CD4-positive, alpha-beta T cell (primary cell): ENCODE measurements around the gene ACSL4. TPM values are rescaled to one million over a fixed set of nuclear protein-coding genes. Genes with fewer than 3 reads are reported as not detected.
A peak's percentile ranks its signal among the peaks of the same experiment; 100 is the strongest.
"Not testable (repeated sequence)": the region's sequence is repeated elsewhere in the genome, so short reads cannot be mapped to it uniquely, and the experiment has no call there.

ENCODE experiments used
- ATAC-seq: fragments of 200-7000 bp; cut with Tn5 transposase; one replicate; pipeline ENCODE4 v1.10.0; 2022; ENCODE audit warnings: mild to moderate bottlenecking; ENCODE audit not compliant: poor library complexity
- CTCF ChIA-PET: fragments of 350-600 bp; sonication (Branson Sonifier 250); formaldehyde crosslinking; loops from one replicate; lab custom pipeline; 2021; ENCODE audit warnings: antibody characterized with exemption, inconsistent platforms; lab: Charles Lee
- POLR2A ChIA-PET: fragments of 350-600 bp; sonication (Branson Sonifier 250); formaldehyde crosslinking; loops from one replicate; lab custom pipeline; 2021; ENCODE audit warnings: antibody characterized with exemption, inconsistent platforms; lab: Charles Lee
- DNase-seq, 14 experiments: peaks; one replicate each; pipeline ENCODE4 v3.0.0-alpha.2; 2013 to 2020; ENCODE audit warnings: mixed read lengths in 2 of 14
- H3K27ac ChIP-seq, 2 donors: one replicate each; pipeline versions ENCODE4 v1.5.1 to v1.7.0; 2013; ENCODE audit warnings: low read length in 2 of 2, low read depth in 1 of 2, mild to moderate bottlenecking in 1 of 2
- H3K27me3 ChIP-seq, 2 experiments: 1 replicate in 1 of 2; 2 replicates in 1 of 2; pipeline versions ENCODE4 v1.6.1 to v1.7.0; 2013; ENCODE audit warnings: low read length in 2 of 2, control low read depth in 1 of 2, mild to moderate bottlenecking in 1 of 2, moderate library complexity in 1 of 2; ENCODE audit not compliant: insufficient read depth in 2 of 2, control insufficient read depth in 1 of 2
- H3K36me3 ChIP-seq: one replicate; pipeline ENCODE4 v1.6.1; 2013; ENCODE audit warnings: low read length, control low read depth; ENCODE audit not compliant: insufficient read depth
- H3K4me1 ChIP-seq: one replicate; pipeline ENCODE4 v1.6.1; 2013; ENCODE audit warnings: low read length, control low read depth; ENCODE audit not compliant: insufficient read depth
- H3K4me3 ChIP-seq: one replicate; pipeline ENCODE4 v1.5.1; 2013; ENCODE audit warnings: mild to moderate bottlenecking, low read length, moderate library complexity
- H3K9me3 ChIP-seq, 2 experiments: 1 replicate in 1 of 2; 2 replicates in 1 of 2; pipeline versions ENCODE4 v1.6.1 to v1.7.0; 2013; ENCODE audit warnings: low read length in 2 of 2, mild to moderate bottlenecking in 2 of 2, control low read depth in 1 of 2, moderate library complexity in 1 of 2; ENCODE audit not compliant: control insufficient read depth in 1 of 2, insufficient read depth in 1 of 2
- H3K27ac Mint-ChIP-seq: one replicate; pipeline ENCODE4 v1.8.0; 2020; ENCODE audit warnings: mixed read lengths
- H3K27me3 Mint-ChIP-seq: one replicate; pipeline ENCODE4 v1.8.0; 2021; ENCODE audit warnings: mixed read lengths
- H3K36me3 Mint-ChIP-seq: one replicate; pipeline ENCODE4 v1.8.0; 2021; ENCODE audit warnings: low read depth, mixed read lengths
- H3K4me1 Mint-ChIP-seq: one replicate; pipeline ENCODE4 v1.8.0; 2021; ENCODE audit warnings: low read depth, mixed read lengths
- H3K4me3 Mint-ChIP-seq: one replicate; pipeline ENCODE4 v1.8.0; 2020; ENCODE audit warnings: mild to moderate bottlenecking, mixed read lengths
- H3K9me3 Mint-ChIP-seq: one replicate; pipeline ENCODE4 v1.8.0; 2020; ENCODE audit warnings: mixed read lengths
- CTCF ChIP-seq: fragments of 200-600 bp; IDR thresholded peaks from one replicate; pipeline ENCODE4 v1.8.0; 2022; ENCODE audit warnings: antibody characterized with exemption, mild to moderate bottlenecking
- intact Hi-C, 2 experiments: fragments of 100-400 bp; cut with DNase I in 1 of 2; cut with micrococcal nuclease in 1 of 2; formaldehyde crosslinking; loops; one replicate each; pipeline versions ENCODE4 v1.15.1 to v1.9.0; 2023 to 2025; cut with DNase I, micrococcal nuclease
- total RNA-seq, 174 experiments: library from RNA in 2 of 174; stranded (reverse) in 2 of 174; gene quantifications; one replicate each; pipeline ENCODE4 v1.2.3 and lab custom pipeline; 2021 to 2026

Gene ACSL4
- total RNA-seq, 2 experiments from 2014 or later: 11.1 to 14.5 TPM

DNA sequence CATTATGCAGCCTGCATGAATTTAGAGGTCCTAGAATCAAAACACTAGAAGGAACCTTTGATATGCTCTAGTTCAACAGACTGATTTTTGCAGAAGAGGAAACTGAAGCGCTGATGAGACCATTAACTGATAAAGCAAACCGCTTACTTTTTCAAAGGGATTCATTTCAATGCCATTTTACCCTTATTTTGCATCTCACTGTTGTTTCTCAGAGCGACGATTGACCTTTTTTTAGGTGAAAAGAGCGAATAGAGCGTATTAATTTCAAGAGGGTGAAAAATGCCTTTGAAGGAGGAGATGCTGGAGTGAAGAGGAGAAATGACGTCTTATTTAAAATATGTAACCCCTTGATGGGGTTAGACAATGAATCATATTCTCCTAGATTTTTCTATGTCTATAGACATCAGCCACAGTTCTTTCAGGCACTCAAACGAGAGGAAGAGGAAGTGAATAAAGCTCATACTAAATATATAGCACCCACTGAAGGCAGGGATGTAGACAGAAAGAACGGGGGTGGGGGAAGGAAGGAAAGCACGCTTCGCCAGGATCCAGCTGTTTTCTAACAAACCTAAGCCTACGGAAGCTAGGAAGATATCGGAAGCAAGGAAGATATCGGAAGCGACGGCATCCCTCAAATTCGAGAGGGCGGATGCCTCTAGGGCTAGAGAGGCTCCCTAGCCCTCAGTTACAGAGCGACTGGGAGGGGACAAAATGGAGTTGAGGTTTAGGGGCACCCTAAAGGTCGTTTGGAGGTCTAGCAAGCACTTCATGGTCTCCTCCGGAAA lies 848 bp downstream of the ACSL4 start:
- Mint-ChIP-seq H3K27me3 (no peaks in the 10 kb centered on the region), H3K9me3 (no peaks in the 10 kb centered on the region), H3K4me1 (peaks cover 55% of the 10 kb centered on the region), H3K27ac (peak overlapping the region; percentile 89), H3K36me3 (peaks cover 12% of the 10 kb centered on the region), H3K4me3 (peak overlapping the region; percentile 94)
- TF ChIP-seq CTCF: no peak
- Histone ChIP-seq H3K9me3 (no peaks in the 10 kb centered on the region), H3K27me3 (no peaks in the 10 kb centered on the region), H3K4me3 (peak overlapping the region; percentile 96), H3K27ac (peak overlapping the region; percentile 69 to 82), H3K4me1 (peaks cover 6% of the 10 kb centered on the region), H3K36me3 (no peaks in the 10 kb centered on the region)
- peak; percentile 57 for ATAC-seq
- intact Hi-C loops: loop anchor here (5.0 to 10.0 kb wide), 4 partner anchors 195 to 1953 kb away; partner anchors contain the start of genes ALG13 (in 1 of the 2), AMMECR1 (in 1 of the 2), NXT2 (in 1 of the 2) and TMEM164 (in 1 of the 2)
- DNase-seq: peak in 6 of 14 experiments; percentile 3 to 51 (median 29)
- CTCF ChIA-PET: interaction anchor here (1.5 to 1.7 kb wide), 2 partner anchors 17 to 19 kb away, joined by 3 to 8 read pairs; no protein-coding TSS in a partner anchor
- POLR2A ChIA-PET: interaction anchor here (0.6 to 3.5 kb wide), 4 partner anchors 13 to 585 kb away, joined by 4 to 20 read pairs (median 10); partner anchors contain the start of genes AMMECR1 and NXT2

GRCh38 chrX:109728173-109728535 lies 4.9 kb downstream of the ACSL4 start:
- H3K36me3 ChIP-seq: no peaks in the 10 kb centered on the region
- H3K27ac ChIP-seq: no peak overlapping the region
- H3K36me3 Mint-ChIP-seq: peaks cover 12% of the 10 kb centered on the region
- intact Hi-C loops: no loop called here
- ChIA-PET POLR2A (no interaction called here), CTCF (interaction anchor here (1.3 kb wide), 1 partner anchor 14 kb away, joined by 3 read pairs; no protein-coding TSS in a partner anchor)
- no peaks in the 10 kb centered on the region for H3K27me3 ChIP-seq
- H3K4me1 Mint-ChIP-seq: peaks cover 44% of the 10 kb centered on the region
- H3K27ac Mint-ChIP-seq: peak overlapping the region; percentile 36
- peak overlapping the region; percentile 48 for H3K4me3 Mint-ChIP-seq
- no peak for TF ChIP-seq CTCF
- DNase-seq: peak in 1 of 14 experiments; percentile 29
- ATAC-seq: no peak
- H3K4me3 ChIP-seq: no peak overlapping the region
- H3K9me3 Mint-ChIP-seq: no peaks in the 10 kb centered on the region
- H3K4me1 ChIP-seq: peaks cover 3% of the 10 kb centered on the region
- no peaks in the 10 kb centered on the region for H3K27me3 Mint-ChIP-seq
- no peaks in the 10 kb centered on the region for H3K9me3 ChIP-seq

GRCh38 chrX:109724971-109725370 lies 8.1 kb downstream of the ACSL4 start:
- H3K27ac Mint-ChIP-seq, H3K9me3 ChIP-seq, DNase-seq, POLR2A ChIA-PET, H3K36me3 Mint-ChIP-seq, H3K4me3 ChIP-seq, intact Hi-C loops, H3K36me3 ChIP-seq, H3K27me3 ChIP-seq, CTCF ChIA-PET, ATAC-seq, H3K27me3 Mint-ChIP-seq, H3K4me1 ChIP-seq, H3K9me3 Mint-ChIP-seq, H3K27ac ChIP-seq, H3K4me3 Mint-ChIP-seq: not testable (repeated sequence)
- H3K4me1 Mint-ChIP-seq: peaks cover 47% of the 10 kb centered on the region
